Fibroblast of the aortic adventitia (primary cell): ENCODE results near the gene SLC39A3. TPM values are rescaled to one million over a fixed set of nuclear protein-coding genes. Genes with fewer than 3 reads are reported as not detected.

Experiments
- DNase-seq: peaks from one replicate; pipeline ENCODE4 v3.0.0-alpha.2; 2010; ENCODE audit warnings: low read depth
- H3K4me3 ChIP-seq: 2 replicates; pipeline ENCODE4 v1.5.1; 2011; ENCODE audit warnings: low read depth, mild to moderate bottlenecking, control low read depth, low read length, moderate library complexity
- CTCF ChIP-seq: IDR thresholded peaks from 2 replicates; pipeline ENCODE4 v1.5.1; 2011; ENCODE audit warnings: mild to moderate bottlenecking, low read length, control low read depth, inconsistent platforms; ENCODE audit not compliant: insufficient read depth
- total RNA-seq: library from RNA; depleted of rRNA; stranded (reverse); fragments of >200 nt; gene quantifications from 2 replicates; pipeline ENCODE4 v1.2.3, GENCODE V29; 2012; ENCODE audit warnings: low replicate concordance

The SLC39A3 gene
- total RNA-seq, 1 donor = 28.4 TPM

DNA sequence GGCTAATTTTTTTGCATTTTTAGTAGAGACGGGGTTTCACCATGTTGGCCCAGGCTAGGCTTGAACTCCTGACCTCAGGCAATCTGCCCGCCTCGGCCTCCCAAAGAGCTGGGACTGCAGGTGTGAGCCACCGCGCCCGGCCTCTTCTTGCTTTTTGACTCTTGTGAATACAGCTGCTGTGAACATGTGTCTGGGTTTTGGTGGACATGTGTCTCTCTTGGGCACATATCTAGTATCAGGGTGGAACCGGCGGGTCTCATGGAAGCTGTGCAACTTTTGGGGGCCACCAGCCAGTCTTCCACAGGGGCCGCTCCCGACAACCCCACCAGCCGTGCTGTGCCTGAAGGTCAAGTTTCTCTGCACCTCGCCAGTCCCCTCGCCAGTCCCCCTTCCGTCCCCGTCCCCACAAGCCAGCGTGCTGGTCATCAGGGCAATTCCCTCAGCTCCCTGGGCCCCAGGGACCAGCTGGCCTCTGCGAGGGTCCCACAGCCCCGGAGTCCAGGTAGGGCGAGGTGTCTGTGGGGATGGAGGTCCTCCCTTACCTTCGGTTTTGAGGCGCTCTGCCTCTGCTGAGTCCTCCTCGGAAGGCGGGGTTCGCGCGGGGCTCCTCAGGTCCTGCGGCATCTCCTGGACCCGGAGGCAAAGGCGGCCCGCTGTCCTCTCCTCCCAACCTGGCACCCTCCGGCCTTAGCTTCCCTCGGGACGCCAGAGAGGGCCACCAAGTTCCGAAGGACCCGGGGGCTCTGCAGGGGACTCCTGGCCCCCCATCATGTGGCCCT, 27.0 kb upstream of the SLC39A3 start:
- no peak for DNase-seq
- no peak for TF ChIP-seq CTCF
- no peak overlapping the region for H3K4me3 ChIP-seq

GRCh38 chr19:2765376-2765775, 25.6 kb upstream of the SLC39A3 start:
- no peak for DNase-seq
- no peak overlapping the region for H3K4me3 ChIP-seq
- no peak for TF ChIP-seq CTCF

GRCh38 chr19:2764945-2765344, 25.1 kb upstream of the SLC39A3 start:
- TF ChIP-seq CTCF = no peak
- DNase-seq = no peak
- no peak overlapping the region for H3K4me3 ChIP-seq

DNA sequence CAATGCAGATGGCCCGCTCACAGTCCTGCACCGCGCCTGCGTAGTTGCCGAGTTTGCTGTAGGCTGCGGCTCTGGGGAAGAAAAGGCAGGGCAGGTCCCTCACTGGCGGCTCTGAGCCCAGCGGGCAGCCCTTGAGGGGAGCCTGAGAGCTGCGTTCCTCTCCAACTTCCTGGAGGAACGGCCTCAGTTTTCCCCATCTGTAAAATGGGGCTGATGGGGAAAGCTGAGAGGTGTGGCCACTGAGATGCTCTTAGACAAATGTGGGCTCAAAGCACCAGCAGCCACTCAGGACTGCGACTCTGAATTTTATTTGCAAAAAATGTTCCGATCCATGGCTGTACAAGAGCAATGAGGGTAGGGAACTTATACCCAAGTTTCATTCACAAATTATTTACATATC, 23.9 kb upstream of the SLC39A3 start:
- no peak for DNase-seq
- no peak overlapping the region for H3K4me3 ChIP-seq
- no peak for TF ChIP-seq CTCF

DNA sequence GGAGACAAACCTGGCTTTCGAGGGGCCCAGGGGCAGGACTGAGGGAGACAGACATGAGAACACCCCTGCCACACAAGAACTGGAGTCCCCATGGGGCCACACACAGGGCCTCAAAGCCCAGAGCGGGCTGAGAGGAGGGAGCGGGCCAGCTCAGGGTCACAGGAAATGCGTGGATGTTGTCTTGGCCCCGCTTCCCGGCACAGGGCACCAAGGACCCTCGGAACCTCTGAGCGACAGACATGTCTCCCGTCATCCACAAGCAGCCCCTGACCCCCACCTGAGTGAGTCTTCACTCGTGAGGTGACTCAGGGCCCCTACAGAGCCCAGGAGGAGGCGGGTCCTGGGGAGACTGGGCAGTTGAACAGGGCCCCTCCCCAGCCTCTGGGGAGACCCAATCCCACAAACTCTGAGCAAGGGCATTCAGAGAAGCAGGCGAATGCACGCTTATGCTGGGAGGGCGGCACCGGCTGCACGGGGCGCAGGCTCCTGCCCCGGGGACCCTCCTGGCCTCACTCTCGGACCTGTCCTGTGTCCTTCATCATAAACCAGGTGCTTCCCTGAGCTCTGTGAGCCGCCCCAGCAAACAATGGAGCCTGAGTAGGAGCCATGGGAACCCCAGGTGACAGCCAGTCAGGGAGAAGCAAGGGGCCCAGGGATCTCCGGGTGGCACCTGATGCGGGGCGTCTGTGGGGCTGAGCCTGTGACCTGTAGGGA, 23.1 kb upstream of the SLC39A3 start:
- no peak overlapping the region for H3K4me3 ChIP-seq
- DNase-seq = no peak
- no peak for TF ChIP-seq CTCF

DNA sequence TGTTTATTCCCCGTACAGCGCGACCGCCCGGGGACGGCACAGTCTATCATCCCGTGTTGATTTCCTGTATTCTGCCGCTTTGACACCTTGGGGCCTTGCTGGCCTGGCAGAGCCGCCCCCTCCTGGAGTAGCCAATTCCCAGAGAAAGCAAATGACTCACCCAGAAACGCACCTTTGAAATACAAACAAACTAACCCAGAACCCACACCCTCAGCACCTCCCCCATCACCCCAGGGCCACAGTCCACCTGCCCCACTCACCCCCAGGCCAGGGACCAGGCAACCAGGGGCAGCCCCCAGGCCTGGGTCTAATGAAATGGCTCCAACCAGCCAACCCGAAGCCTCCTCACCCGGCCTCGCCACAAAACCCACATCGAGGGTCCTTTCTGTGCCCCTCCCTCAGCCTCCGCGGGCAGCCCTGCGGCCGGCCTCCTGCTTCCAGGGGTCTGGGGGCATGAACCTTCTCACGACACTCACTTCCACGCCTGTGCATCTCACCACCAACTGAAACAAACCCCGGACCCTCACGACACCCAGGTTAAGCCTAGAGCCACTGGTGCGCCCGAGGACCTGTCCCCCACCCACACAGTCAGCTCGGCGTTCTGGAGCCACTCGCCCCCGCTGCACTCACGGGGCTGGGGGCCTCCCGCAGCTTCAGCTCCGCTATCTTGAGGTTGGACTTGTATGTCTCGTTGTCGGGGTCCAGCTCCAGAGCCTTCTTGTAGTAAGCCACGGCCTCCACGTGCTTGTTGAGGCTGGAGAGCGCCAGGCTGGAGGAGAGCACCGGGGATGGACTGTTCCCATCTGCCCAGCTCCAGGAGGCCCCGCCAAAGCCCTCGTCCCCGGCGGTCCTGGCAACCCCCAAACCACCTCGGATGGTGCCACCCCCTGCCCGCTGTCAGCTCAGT, 22.3 kb upstream of the SLC39A3 start:
- no peak for DNase-seq
- H3K4me3 ChIP-seq = no peak overlapping the region
- TF ChIP-seq CTCF = no peak
